Eye (tissue), 1 donor: ENCODE results near the gene COMMD1.
"Not testable (repeated sequence)": the region's sequence is repeated elsewhere in the genome, so short reads cannot be mapped to it uniquely, and the experiment has no call there.

ENCODE experiments used
- DNase-seq: peaks from one replicate; pipeline ENCODE4 v3.0.0-alpha.2; 2015

COMMD1 gene

DNA sequence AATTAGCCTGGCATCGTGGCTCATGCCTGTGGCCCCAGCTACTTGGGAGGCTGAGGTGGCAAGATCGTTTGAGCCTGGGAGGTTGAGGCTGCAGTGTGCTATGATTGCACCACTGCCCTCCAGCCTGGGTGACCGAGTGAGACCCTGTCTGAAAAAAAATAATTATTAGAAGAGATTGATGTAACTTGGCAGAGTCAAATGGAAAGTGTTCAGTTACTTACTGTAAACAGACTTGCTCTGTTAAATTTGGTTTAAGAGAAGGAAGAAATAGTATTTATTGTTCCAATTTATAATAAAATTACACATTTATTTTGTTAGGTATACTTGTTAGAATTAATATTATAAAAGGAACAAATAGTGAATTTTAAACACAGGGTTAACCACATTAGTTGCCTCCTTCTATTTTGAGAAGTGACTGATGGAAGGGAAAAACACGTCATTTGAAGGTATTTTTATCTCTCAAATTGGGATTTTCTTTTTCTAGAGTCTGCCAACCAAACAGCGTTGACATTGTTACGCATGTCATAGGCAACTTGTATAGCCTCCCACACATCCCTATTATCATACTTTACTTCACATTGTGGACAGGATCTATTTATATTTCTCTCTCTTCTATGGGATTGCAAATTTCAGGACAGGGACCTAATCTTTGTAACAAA is 171.6 kb downstream of the COMMD1 start:
- no peak for DNase-seq

DNA sequence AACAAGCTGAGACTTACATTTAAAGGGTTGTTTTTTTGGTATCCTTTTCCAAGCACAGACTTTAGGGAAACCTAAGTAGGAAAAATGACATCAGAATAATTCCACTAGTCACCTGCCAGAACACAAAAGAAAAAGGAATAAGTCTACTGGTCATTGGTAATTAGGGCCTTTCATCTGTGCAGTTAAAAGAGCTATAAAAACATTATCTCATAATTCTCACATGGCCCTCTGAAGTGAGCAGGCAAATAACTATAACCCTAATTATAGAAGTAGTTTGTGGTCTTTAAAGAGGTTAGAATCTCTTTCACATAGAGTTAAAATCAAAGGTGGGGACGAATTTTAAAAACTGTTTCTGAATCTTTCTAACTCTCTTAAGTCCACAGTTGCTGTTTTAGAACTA is 179.3 kb downstream of the COMMD1 start:
- no peak for DNase-seq

DNA sequence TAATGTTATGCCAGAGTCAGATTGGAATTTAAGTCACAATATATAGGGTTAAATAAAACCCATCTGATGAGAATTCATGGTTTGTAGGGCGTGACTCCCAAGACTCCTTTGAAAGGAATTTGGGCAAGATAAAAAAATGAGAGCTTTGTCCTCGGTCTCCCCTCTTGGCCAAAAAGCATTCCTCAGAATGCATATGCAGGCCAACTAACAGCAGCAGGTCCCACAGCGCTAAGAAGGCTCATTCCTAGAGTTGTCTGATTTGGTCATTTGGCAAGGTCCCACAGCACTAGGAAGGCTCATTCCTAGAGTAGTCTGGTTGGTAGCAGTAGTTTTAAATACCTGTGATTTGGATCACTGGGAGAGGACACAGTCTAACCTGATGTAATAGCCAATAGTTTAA is 184.2 kb downstream of the COMMD1 start:
- DNase-seq: no peak

DNA sequence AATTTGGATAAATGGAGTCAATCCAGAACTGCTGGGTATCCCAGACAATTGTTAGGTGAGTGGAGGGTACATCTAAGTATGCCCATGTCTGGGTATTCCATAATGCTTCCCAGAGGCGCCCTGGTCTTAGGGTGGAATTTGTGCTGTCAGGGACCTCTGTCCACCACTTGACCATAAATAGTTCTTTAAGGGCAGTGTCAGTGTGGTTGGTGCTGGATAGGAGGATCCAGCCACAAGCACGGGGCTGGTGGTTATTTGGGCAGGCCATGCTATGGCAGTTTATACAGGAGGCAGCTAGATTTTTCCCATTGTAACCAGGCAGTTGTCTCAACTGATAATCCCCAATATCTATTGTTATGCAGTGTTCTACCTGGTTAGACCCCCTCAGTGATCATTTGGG is 186.0 kb downstream of the COMMD1 start:
- DNase-seq: no peak

- no peak for DNase-seq
These were observed 193.6 kb downstream of the COMMD1 start for GRCh38 chr2:62099050-62099449.

GRCh38 chr2:62099523-62100175 is 194.2 kb downstream of the COMMD1 start:
- no peak for DNase-seq

DNA sequence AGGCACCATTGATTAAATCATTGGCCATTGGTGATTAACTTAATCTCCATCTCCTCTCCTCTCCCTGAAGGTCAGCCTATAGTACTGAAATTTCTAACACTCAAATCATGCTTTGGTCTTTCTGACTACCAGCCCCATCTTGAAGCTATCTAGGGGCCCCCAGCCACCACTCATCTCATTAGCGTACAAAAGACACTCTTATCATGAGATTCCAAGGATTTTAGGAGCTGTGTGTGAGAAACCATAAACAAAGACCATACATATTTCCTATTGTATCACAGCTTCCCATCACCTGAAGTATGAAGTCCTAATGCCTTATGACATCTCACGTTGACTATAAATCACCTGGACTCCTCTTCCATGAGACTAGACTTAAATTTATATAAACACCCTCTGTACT is 196.4 kb downstream of the COMMD1 start:
- DNase-seq: no peak

DNA sequence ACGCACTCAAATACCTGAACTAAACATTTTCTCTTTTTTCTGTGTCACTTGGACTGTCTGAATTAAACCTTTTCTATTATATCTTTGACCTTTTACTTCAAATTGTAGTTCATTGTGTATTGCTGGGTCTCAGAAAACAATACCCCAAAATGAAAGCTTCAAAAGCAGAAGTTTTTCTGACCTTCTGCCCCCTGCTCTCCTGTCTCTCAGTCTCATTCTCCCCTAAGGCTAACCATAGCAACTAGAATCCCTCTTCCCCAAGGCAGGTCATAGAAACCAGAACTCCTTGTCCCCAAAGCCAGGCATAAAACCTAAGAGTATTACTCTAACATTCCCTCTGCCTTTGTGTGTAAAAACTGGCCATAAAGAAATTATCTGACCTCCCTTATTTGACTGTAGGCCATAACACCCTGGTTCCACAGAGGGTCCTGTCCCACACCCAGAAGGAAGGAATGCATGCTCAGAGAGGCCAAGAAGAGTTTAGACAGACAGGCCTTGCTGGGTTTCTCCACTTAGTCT is 197.0 kb downstream of the COMMD1 start:
- no peak for DNase-seq

DNA sequence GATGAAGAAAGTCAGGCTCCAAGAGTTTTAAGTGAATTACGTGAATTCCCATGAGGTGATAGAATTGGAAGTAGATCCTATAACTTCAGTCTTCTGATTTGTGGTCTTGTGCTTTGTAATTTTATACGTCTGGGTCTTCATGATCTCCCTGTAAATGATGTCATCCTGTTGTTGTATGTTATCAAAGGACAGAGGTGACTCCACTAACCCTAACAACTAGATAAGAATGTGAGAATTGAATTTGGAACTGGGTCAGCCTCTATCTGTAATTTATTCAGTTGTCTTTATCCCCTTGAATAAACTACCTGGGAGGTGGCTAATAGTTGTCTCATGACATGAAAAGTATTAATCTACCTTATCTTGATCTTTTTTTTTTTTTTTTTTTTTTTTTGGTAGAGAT is 204.1 kb downstream of the COMMD1 start:
- DNase-seq: no peak

DNA sequence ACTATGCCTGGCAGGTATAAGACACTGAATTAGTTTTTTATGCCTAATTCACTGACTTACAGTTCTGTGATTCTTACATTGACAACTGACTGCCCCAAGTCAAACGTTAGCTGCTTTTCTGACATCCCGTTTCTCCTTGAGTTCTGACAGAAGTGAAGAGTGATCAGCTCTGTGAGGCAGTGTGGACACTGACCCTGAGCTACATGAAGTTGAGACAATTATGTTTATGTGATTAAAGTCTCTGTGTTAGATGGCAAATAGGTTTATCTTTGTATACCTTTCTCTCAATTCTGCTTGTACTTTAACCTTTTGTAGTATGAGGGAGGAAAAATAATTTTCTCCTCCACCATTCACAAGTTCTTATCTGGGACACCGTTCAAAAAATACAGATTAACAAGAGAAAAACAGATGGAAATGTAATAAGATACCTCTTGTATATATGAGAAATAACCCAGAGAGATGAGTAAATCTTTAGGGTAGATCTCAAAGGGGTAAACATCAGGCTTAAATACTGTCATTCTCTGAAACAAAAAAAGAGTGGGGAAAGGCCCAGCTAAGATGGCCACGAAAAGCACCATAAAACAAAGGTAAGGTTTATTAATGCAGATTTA is 205.0 kb downstream of the COMMD1 start:
- DNase-seq: no peak

DNA sequence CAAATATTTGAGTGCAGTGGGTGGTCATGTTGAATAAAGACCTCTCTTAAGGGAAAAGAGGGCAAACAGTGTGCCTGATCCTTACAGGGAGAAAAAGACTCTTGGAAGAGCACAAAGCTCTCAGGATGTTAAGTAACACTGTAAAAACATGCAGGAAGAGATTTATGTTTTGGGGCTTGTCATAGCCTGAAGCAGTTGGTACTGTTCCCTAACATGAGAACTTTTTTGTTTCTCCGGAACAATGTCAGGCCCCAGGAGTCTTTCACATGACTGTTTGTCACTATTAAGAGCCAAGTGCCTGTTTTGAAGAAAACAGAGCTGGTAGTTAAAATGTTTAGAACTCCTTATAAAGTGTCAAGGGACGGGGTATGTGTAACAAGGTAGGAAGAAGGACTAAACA is 206.7 kb downstream of the COMMD1 start:
- no peak for DNase-seq

DNA sequence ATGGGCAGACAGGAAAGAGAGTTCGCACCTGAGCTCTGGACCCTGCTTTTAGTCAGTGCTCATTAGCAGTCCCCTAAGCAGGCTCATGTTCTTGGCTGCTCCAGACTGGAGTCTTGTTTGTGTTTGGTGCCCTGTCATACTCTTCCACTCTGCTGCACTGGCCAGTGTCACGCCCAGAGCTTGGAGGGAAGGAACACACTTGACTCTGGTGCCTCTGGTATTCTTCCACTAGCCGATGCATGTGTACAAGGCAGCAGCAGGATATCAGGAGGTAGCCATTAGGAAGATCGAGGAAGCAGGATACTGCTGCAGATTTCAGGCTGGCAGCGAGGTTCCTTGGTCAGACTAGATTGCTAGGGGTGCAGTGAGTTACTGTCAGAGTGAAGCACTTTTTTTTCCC is 209.1 kb downstream of the COMMD1 start:
- DNase-seq: peak; percentile 10

GRCh38 chr2:62116983-62117382 is 211.5 kb downstream of the COMMD1 start:
- DNase-seq: no peak

- DNase-seq: no peak
These were observed 212.7 kb downstream of the COMMD1 start for GRCh38 chr2:62118160-62118559.

DNA sequence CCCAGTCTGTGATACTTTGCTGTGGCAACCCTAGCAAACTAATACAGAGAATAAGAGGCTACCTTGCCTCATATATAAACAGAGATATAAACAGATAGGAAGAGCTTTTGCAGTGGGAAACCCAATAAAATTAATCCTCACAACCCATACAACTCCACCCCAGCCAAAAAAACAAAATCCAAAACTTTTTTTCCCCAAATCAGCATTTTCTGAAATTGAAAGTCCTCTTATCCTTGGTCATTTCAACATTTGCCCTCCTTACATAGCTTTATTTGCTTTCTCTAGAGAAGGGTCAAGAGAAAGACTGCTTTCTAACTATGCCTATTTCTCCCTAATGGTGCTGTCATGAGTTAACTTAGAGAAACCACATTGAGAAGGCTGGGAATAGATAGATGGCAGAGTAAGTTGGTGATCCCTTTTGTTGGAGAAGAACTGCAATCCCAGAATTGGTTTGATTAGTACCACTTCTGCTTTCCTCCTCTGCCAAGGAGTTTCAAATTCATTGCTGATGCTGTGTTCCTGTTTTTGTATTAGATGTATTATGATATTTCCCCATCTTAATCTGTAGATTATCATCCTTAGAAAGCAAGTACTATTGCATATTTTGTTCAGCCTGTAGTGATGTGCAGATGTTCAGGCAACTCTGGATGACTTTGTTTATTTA is 214.0 kb downstream of the COMMD1 start:
- no peak for DNase-seq

DNA sequence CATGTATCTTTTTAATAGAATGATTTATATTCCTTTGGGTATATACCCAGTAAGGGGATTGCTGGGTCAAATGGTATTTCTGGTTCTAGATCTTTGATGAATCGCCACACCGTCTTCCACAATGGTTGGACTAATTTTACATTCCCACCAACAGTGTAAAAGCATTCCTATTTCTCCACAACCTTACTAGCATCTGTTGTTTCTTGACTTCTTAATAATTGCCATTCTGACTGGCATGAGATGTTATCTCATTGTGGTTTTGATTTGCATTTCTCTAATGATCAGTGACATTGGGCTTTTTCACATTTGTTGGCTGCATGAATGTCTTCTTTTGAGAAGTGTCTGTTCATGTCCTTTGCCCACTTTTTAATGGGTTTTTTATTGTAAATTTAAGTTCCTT is 220.8 kb downstream of the COMMD1 start:
- DNase-seq: not testable (repeated sequence)

- DNase-seq: no peak
These were observed 227.9 kb downstream of the COMMD1 start for GRCh38 chr2:62133320-62133823.

DNA sequence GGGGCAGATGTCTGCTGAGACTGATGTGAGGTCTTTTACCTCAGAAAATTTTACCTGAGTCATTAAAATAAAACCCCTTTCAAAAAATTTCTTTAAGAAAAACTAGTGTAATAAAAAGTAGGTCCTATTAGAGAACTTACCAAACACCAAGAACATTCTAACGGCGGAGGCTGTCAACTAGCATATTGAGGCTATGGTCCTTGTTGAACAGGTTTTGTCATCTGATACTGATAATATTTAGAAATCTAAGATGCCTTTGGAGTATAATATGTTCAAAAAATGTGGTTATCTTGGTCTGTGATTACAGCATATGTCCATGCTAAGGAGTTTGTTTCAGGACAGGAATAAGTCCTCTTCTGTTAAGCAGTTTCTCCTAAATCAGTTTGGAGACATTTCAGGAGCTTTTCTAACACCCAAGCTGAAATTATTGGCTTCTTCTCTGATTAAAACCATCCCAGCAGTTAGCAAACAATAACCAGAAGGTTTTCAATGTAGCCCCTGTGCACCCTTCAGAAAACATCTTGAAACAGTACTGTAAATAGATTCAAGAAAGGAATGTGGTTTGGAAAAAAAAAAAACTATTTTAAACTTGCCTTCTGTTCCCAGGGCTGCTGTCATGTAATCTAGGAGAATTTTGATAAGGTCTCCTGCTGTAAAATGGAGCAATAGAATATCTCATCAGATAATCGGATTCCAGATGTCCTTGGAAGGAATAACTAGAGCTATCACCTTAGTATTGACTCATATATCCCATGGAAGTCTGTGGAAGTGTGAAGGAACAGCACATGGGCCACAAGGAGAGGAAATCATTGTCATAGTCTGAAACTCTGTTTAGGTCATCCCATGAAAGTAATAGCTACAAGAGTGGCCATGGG is 231.7 kb downstream of the COMMD1 start:
- no peak for DNase-seq

- DNase-seq: no peak
These were observed 235.1 kb downstream of the COMMD1 start for GRCh38 chr2:62140426-62141141.

DNA sequence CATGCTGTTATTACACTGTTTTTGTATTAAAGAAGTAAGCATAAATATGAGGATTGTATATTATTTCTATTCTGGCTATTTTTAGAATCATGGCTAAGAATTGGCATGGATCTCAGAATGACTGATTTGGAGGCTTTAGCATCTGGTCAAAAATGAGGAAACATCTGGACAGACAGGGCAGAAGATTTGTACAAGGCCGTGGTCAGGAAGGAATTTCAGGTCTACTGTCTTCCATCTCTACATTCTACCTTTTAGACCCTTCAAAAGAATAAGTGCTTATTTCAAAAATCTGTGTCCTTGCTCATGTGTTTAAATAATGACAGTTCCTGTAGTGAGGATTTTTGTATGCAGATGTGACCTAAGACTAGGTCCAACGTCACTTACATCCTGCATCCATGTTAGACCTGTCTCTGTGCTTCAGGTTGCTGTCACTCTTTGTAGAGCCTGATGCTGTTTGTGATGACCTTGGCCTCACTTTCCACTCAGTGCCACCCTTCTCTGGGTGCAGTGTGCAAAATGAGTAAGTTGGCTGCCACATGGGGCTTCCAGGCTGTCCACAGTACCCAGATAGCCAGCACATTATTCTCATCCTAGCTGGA is 235.8 kb downstream of the COMMD1 start:
- DNase-seq: no peak

DNA sequence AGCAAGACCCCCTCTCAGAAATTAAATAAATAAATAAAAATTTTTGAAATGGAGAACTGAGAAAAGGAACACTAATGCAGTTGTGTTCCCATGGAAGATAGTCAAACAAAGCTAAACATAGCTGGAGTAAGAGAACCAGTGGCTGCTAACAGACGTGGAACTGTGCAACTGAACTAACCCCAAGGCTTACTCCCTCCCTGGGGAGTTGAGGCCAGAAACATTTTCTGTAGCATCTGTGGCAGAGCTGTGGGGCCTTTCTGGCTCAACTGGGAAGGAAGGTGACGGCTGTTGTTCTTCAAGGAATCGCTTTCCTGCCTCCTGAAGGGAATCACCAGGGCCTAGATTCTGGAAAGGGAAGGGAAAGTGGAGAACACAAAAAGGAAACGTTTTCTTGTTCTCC is 236.6 kb downstream of the COMMD1 start:
- DNase-seq: no peak
